ENCODE measurements around the gene OR10G7. TPM values are rescaled to one million over a fixed set of nuclear protein-coding genes. Genes with fewer than 3 reads are reported as not detected.
"Not testable (repeated sequence)": the region's sequence is repeated elsewhere in the genome, so short reads cannot be mapped to it uniquely, and the experiment has no call there.

OR10G7 gene
- total RNA-seq, 4 donors from 2014 or later: not detected

- no peaks in the 10 kb centered on the region for H3K27me3 ChIP-seq
- WGBS, 2 donors: 21 to 22% methylated on average over 1 of the region's 1 CpG
- DNase-seq: no peak
- H3K36me3 ChIP-seq: no peaks in the 10 kb centered on the region
- H3K4me3 ChIP-seq: no peak overlapping the region
- no peak overlapping the region for H3K27ac ChIP-seq
- TF ChIP-seq POLR2A (IDR thresholded peaks at IDR 0.05): no peak
- no peak for TF ChIP-seq CTCF (IDR thresholded peaks at IDR 0.05)
- no peaks in the 10 kb centered on the region for H3K9me3 ChIP-seq
- intact Hi-C loops (cut with DNase I): no loop called here
- H3K4me1 ChIP-seq: no peaks in the 10 kb centered on the region
Measured at GRCh38 chr11:124050748-124051147, 9.6 kb upstream of the OR10G7 start.

GRCh38 chr11:124043420-124043819 lies 2.3 kb upstream of the OR10G7 start:
- no peak for TF ChIP-seq CTCF (IDR thresholded peaks at IDR 0.05)
- no peak for TF ChIP-seq POLR2A (IDR thresholded peaks at IDR 0.05)
- no peaks in the 10 kb centered on the region for H3K36me3 ChIP-seq
- DNase-seq: no peak
- no peaks in the 10 kb centered on the region for H3K27me3 ChIP-seq
- no peaks in the 10 kb centered on the region for H3K9me3 ChIP-seq
- H3K27ac ChIP-seq: no peak overlapping the region
- intact Hi-C loops (cut with DNase I): no loop called here
- H3K4me1 ChIP-seq: no peaks in the 10 kb centered on the region
- no peak overlapping the region for H3K4me3 ChIP-seq
- WGBS, 2 donors: 66 to 71% methylated on average over 4 of the region's 4 CpGs

GRCh38 chr11:124039557-124039956 lies 1.6 kb downstream of the OR10G7 start:
- Histone ChIP-seq H3K9me3 (no peaks in the 10 kb centered on the region), H3K27me3 (no peaks in the 10 kb centered on the region), H3K27ac (no peak overlapping the region), H3K36me3 (no peaks in the 10 kb centered on the region), H3K4me3 (no peak overlapping the region), H3K4me1 (no peaks in the 10 kb centered on the region)
- TF ChIP-seq POLR2A (IDR thresholded peaks at IDR 0.05) (no peak), CTCF (IDR thresholded peaks at IDR 0.05) (no peak)
- intact Hi-C loops (cut with DNase I): no loop called here
- DNase-seq: no peak
- WGBS, 2 donors: 73% methylated on average over 6 to 8 of the region's 9 CpGs

GRCh38 chr11:124036666-124037065 lies 4.5 kb downstream of the OR10G7 start:
- Histone ChIP-seq H3K27me3 (no peaks in the 10 kb centered on the region), H3K9me3 (no peaks in the 10 kb centered on the region), H3K27ac (no peak overlapping the region), H3K36me3 (no peaks in the 10 kb centered on the region), H3K4me1 (no peaks in the 10 kb centered on the region), H3K4me3 (no peak overlapping the region)
- intact Hi-C loops (cut with DNase I): no loop called here
- TF ChIP-seq POLR2A (IDR thresholded peaks at IDR 0.05): no peak
- TF ChIP-seq CTCF (IDR thresholded peaks at IDR 0.05): no peak
- DNase-seq: no peak
- 78% methylated on average over 1 of the region's 1 CpG for WGBS, 2 donors

GRCh38 chr11:124026498-124026897 lies 14.6 kb downstream of the OR10G7 start, which contains the start of gene OR10G8:
TSS of gene OR10G8 (plus strand) at chr11:124026798. CDS start at chr11:124029623, 2,825 bp downstream.
- no peaks in the 10 kb centered on the region for H3K9me3 ChIP-seq
- WGBS, 2 donors: 55 to 78% methylated on average over 2 of the region's 2 CpGs
- no peak within 1 kb of the TSS for H3K27ac ChIP-seq
- H3K4me1 ChIP-seq: no peaks in the 10 kb centered on the region
- DNase-seq: no peak
- intact Hi-C loops (cut with DNase I): no loop called here
- H3K27me3 ChIP-seq: no peaks in the 10 kb centered on the region
- TF ChIP-seq POLR2A (IDR thresholded peaks at IDR 0.05) (no peak), CTCF (IDR thresholded peaks at IDR 0.05) (no peak)
- H3K4me3 ChIP-seq: no peak within 1 kb of the TSS
- H3K36me3 ChIP-seq: no peaks in the 10 kb centered on the region

GRCh38 chr11:124015837-124016236 lies 25.3 kb downstream of the OR10G7 start:
- intact Hi-C loops (cut with DNase I); H3K27ac ChIP-seq; H3K4me3 ChIP-seq; H3K27me3 ChIP-seq; H3K4me1 ChIP-seq; H3K9me3 ChIP-seq; DNase-seq; H3K36me3 ChIP-seq: not testable (repeated sequence)
- 20 to 60% methylated on average over 1 to 2 of the region's 9 CpGs for WGBS, 2 donors
